Mesendoderm (in vitro differentiated cells): ENCODE results near the gene PEX26.
"Not testable (repeated sequence)": the region's sequence is repeated elsewhere in the genome, so short reads cannot be mapped to it uniquely, and the experiment has no call there.

Source experiments
- DNase-seq: peaks from one replicate; pipeline ENCODE4 v3.0.0; 2013
- H2AK5ac ChIP-seq: 2 replicates; pipeline ENCODE4 v1.6.1; 2013; ENCODE audit warnings: low read length, inconsistent platforms
- H2BK120ac ChIP-seq: 2 replicates; pipeline ENCODE4 v1.6.1; 2013; ENCODE audit warnings: low read depth, mild to moderate bottlenecking, low read length, moderate library complexity, mixed read lengths
- H2BK15ac ChIP-seq: replicated peaks from 2 replicates; pipeline ENCODE4 v1.6.1; 2013; ENCODE audit warnings: low read depth, mild to moderate bottlenecking, moderate library complexity
- H2BK5ac ChIP-seq: 2 replicates; pipeline ENCODE4 v1.6.1; 2013; ENCODE audit warnings: low read length, inconsistent platforms
- H3K18ac ChIP-seq: 2 replicates; pipeline ENCODE4 v1.6.1; 2013; ENCODE audit warnings: mild to moderate bottlenecking, low read length, mixed read lengths
- H3K23ac ChIP-seq: one replicate; pipeline ENCODE4 v1.6.1; 2013; ENCODE audit warnings: low read length
- H3K27ac ChIP-seq: 2 replicates; pipeline ENCODE4 v1.5.1; 2013; ENCODE audit warnings: low read depth, mild to moderate bottlenecking, inconsistent platforms, low read length, moderate library complexity
- H3K27me3 ChIP-seq: 2 replicates; pipeline ENCODE4 v1.6.1; 2013; ENCODE audit warnings: low read length, control low read depth, mild to moderate bottlenecking, inconsistent platforms; ENCODE audit not compliant: insufficient read depth, poor library complexity
- H3K36me3 ChIP-seq: 2 replicates; pipeline ENCODE4 v1.6.1; 2013; ENCODE audit warnings: low read length, inconsistent platforms; ENCODE audit not compliant: control insufficient read depth, insufficient read depth
- H3K4ac ChIP-seq: one replicate; pipeline ENCODE4 v1.6.1; 2013; ENCODE audit warnings: low read depth, mild to moderate bottlenecking, low read length, moderate library complexity
- H3K4me1 ChIP-seq: 2 replicates; pipeline ENCODE4 v1.6.1; 2013; ENCODE audit warnings: low read depth, low read length, inconsistent platforms; ENCODE audit not compliant: control insufficient read depth
- H3K4me2 ChIP-seq: 2 replicates; pipeline ENCODE4 v1.6.1; 2013; ENCODE audit warnings: low read length
- H3K4me3 ChIP-seq: 2 replicates; pipeline ENCODE4 v1.5.1; 2013; ENCODE audit warnings: mild to moderate bottlenecking, low read length
- H3K56ac ChIP-seq: one replicate; pipeline ENCODE4 v1.6.1; 2013; ENCODE audit warnings: low read length
- H3K79me1 ChIP-seq: 2 replicates; pipeline ENCODE4 v1.6.1; 2013; ENCODE audit warnings: low read length, inconsistent platforms
- H3K79me2 ChIP-seq: 2 replicates; pipeline ENCODE4 v1.6.1; 2013; ENCODE audit warnings: mild to moderate bottlenecking, low read length; ENCODE audit not compliant: control insufficient read depth, insufficient read depth
- H3K9ac ChIP-seq: 2 replicates; pipeline ENCODE4 v1.6.1; 2013; ENCODE audit warnings: low read length, inconsistent platforms
- H4K5ac ChIP-seq: one replicate; pipeline ENCODE4 v1.6.1; 2013; ENCODE audit warnings: low read length
- H4K8ac ChIP-seq: one replicate; pipeline ENCODE4 v1.6.1; 2013; ENCODE audit warnings: low read depth, mild to moderate bottlenecking, control low read depth, low read length, moderate library complexity
- WGBS: extraction: QIAGEN DNeasy Blood & Tissue Kit; methylation state at CpG from one replicate; pipeline ENCODE4 v1.1.7; 2013; ENCODE audit warnings: low lambda C conversion rate, missing lambda C conversion rate; ENCODE audit not compliant: insufficient coverage; ENCODE audit errors: extremely low coverage; 5-methylcytosine and 5-hydroxymethylcytosine counted together

Gene PEX26

GRCh38 chr22:18062421-18062820 is 15.4 kb upstream of the PEX26 start:
- no peak overlapping the region for H4K8ac ChIP-seq
- no peaks in the 10 kb centered on the region for H3K36me3 ChIP-seq
- no peak overlapping the region for H4K5ac ChIP-seq
- H3K4me1 ChIP-seq = no peaks in the 10 kb centered on the region
- no peak overlapping the region for H2BK15ac ChIP-seq
- no peaks in the 10 kb centered on the region for H3K79me2 ChIP-seq
- no peak overlapping the region for H3K56ac ChIP-seq
- no peak overlapping the region for H3K27ac ChIP-seq
- no peak overlapping the region for H3K18ac ChIP-seq
- no peaks in the 10 kb centered on the region for H3K27me3 ChIP-seq
- WGBS = no CpG with 5 or more reads among the region's 3 CpGs
- H3K9ac ChIP-seq = no peak overlapping the region
- H3K4ac ChIP-seq = no peak overlapping the region
- no peak for DNase-seq
- H3K23ac ChIP-seq = no peak overlapping the region
- no peak overlapping the region for H2AK5ac ChIP-seq
- H3K79me1 ChIP-seq = no peaks in the 10 kb centered on the region
- H3K4me2 ChIP-seq = no peak overlapping the region
- H2BK5ac ChIP-seq = no peak overlapping the region
- no peak overlapping the region for H3K4me3 ChIP-seq
- no peak overlapping the region for H2BK120ac ChIP-seq

- Histone ChIP-seq H2BK5ac (no peak overlapping the region), H3K4ac (no peak overlapping the region), H4K5ac (no peak overlapping the region), H3K4me1 (no peaks in the 10 kb centered on the region), H3K79me2 (no peaks in the 10 kb centered on the region), H4K8ac (no peak overlapping the region), H3K27me3 (no peaks in the 10 kb centered on the region), H3K4me2 (no peak overlapping the region), H3K36me3 (no peaks in the 10 kb centered on the region), H3K4me3 (no peak overlapping the region), H2BK120ac (no peak overlapping the region), H2BK15ac (no peak overlapping the region), H2AK5ac (no peak overlapping the region), H3K79me1 (no peaks in the 10 kb centered on the region), H3K27ac (no peak overlapping the region), H3K18ac (no peak overlapping the region), H3K9ac (no peak overlapping the region), H3K23ac (no peak overlapping the region), H3K56ac (no peak overlapping the region)
- DNase-seq = no peak
- no CpG with 5 or more reads among the region's 7 CpGs for WGBS
These were observed 14.5 kb upstream of the PEX26 start for GRCh38 chr22:18063306-18063705.

GRCh38 chr22:18063715-18064114 is 14.1 kb upstream of the PEX26 start:
- not testable (repeated sequence) for H4K8ac ChIP-seq, H3K18ac ChIP-seq, H3K4me1 ChIP-seq, H2BK120ac ChIP-seq, H3K56ac ChIP-seq, H3K36me3 ChIP-seq, H3K4ac ChIP-seq, H2AK5ac ChIP-seq, H4K5ac ChIP-seq, H2BK15ac ChIP-seq, H2BK5ac ChIP-seq, H3K4me2 ChIP-seq, DNase-seq, H3K27ac ChIP-seq, H3K79me1 ChIP-seq, H3K4me3 ChIP-seq, H3K23ac ChIP-seq, H3K9ac ChIP-seq, H3K27me3 ChIP-seq, H3K79me2 ChIP-seq
- no CpG with 5 or more reads among the region's 6 CpGs for WGBS

GRCh38 chr22:18064636-18065035 is 13.2 kb upstream of the PEX26 start:
- WGBS = no CpG with 5 or more reads among the region's 7 CpGs
- Histone ChIP-seq H3K18ac (no peak overlapping the region), H3K4me1 (no peaks in the 10 kb centered on the region), H3K23ac (no peak overlapping the region), H4K5ac (no peak overlapping the region), H2BK15ac (no peak overlapping the region), H3K79me2 (no peaks in the 10 kb centered on the region), H2AK5ac (no peak overlapping the region), H3K4me2 (no peak overlapping the region), H4K8ac (no peak overlapping the region), H2BK120ac (no peak overlapping the region), H3K36me3 (no peaks in the 10 kb centered on the region), H3K27ac (no peak overlapping the region), H3K4me3 (no peak overlapping the region), H3K56ac (no peak overlapping the region), H3K27me3 (no peaks in the 10 kb centered on the region), H3K79me1 (no peaks in the 10 kb centered on the region), H2BK5ac (no peak overlapping the region), H3K9ac (no peak overlapping the region), H3K4ac (no peak overlapping the region)
- no peak for DNase-seq

- Histone ChIP-seq H4K5ac (no peak overlapping the region), H3K23ac (no peak overlapping the region), H2AK5ac (no peak overlapping the region), H2BK120ac (no peak overlapping the region), H3K18ac (no peak overlapping the region), H3K27me3 (no peaks in the 10 kb centered on the region), H3K36me3 (no peaks in the 10 kb centered on the region), H3K79me2 (no peaks in the 10 kb centered on the region), H2BK5ac (no peak overlapping the region), H2BK15ac (no peak overlapping the region), H3K79me1 (no peaks in the 10 kb centered on the region), H3K27ac (no peak overlapping the region), H3K4ac (no peak overlapping the region), H3K4me2 (no peak overlapping the region), H3K56ac (no peak overlapping the region), H4K8ac (no peak overlapping the region), H3K4me3 (no peak overlapping the region), H3K4me1 (no peaks in the 10 kb centered on the region), H3K9ac (no peak overlapping the region)
- no CpG with 5 or more reads among the region's 9 CpGs for WGBS
- peak; percentile 30 for DNase-seq
These were observed 12.5 kb upstream of the PEX26 start for GRCh38 chr22:18065256-18065655.

GRCh38 chr22:18066181-18066859 is 11.5 kb upstream of the PEX26 start:
- Histone ChIP-seq H3K4ac (no peak overlapping the region), H2AK5ac (no peak overlapping the region), H3K18ac (no peak overlapping the region), H3K4me3 (no peak overlapping the region), H3K79me2 (no peaks in the 10 kb centered on the region), H3K36me3 (no peaks in the 10 kb centered on the region), H2BK5ac (no peak overlapping the region), H3K23ac (no peak overlapping the region), H3K4me1 (no peaks in the 10 kb centered on the region), H3K79me1 (no peaks in the 10 kb centered on the region), H4K5ac (no peak overlapping the region), H2BK120ac (no peak overlapping the region), H3K27me3 (no peaks in the 10 kb centered on the region), H2BK15ac (no peak overlapping the region), H3K56ac (peak overlapping the region; percentile 7), H3K9ac (no peak overlapping the region), H4K8ac (no peak overlapping the region), H3K27ac (no peak overlapping the region), H3K4me2 (no peak overlapping the region)
- DNase-seq = no peak
- 100% methylated on average over 1 of the region's 12 CpGs for WGBS
